Activated naive CD4-positive, alpha-beta T cell treated with anti-CD3 and anti-CD28 coated beads, Interleukin-2, amount 50 U/mL, for 24 hours (primary cell): ENCODE results near the gene HDAC2.
"Not testable (repeated sequence)": the region's sequence is repeated elsewhere in the genome, so short reads cannot be mapped to it uniquely, and the experiment has no call there.

Source experiments
- H3K27ac Mint-ChIP-seq: one replicate; pipeline ENCODE4 v1.8.0; 2021; ENCODE audit warnings: mild to moderate bottlenecking, mixed read lengths
- H3K27me3 Mint-ChIP-seq: one replicate; pipeline ENCODE4 v1.8.0; 2021; ENCODE audit warnings: mixed read lengths
- H3K36me3 Mint-ChIP-seq: one replicate; pipeline ENCODE4 v1.8.0; 2021; ENCODE audit warnings: mixed read lengths
- H3K4me1 Mint-ChIP-seq: one replicate; pipeline ENCODE4 v1.8.0; 2021; ENCODE audit warnings: mixed read lengths
- H3K4me3 Mint-ChIP-seq: one replicate; pipeline ENCODE4 v1.8.0; 2021; ENCODE audit warnings: mild to moderate bottlenecking, mixed read lengths
- H3K9me3 Mint-ChIP-seq: one replicate; pipeline ENCODE4 v1.8.0; 2021; ENCODE audit warnings: mixed read lengths

HDAC2 gene

DNA sequence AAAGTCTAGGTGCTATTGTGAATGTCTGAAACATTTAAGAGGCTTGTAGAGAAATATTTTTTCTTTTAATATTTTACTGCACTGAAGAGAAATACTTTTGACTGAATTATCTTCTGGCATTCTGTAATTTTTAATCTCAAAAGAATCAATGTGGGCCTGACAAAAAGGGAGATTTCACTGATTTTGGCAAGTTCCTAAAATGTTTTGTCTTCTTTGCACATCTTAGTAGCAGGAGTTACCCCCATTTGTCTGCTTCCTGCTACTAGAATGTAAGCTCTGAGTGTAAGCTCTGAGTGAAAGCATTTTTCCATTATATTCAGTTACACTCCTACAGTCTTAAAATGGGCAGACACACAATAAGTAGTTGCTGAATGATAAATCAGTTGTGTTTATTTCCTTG, 31.1 kb downstream of the HDAC2 start:
- H3K9me3 Mint-ChIP-seq = no peaks in the 10 kb centered on the region
- H3K36me3 Mint-ChIP-seq = peaks cover 15% of the 10 kb centered on the region
- H3K27me3 Mint-ChIP-seq = no peaks in the 10 kb centered on the region
- H3K4me1 Mint-ChIP-seq = peaks cover 4% of the 10 kb centered on the region
- H3K27ac Mint-ChIP-seq = peak overlapping the region; percentile 42
- H3K4me3 Mint-ChIP-seq = no peak overlapping the region

DNA sequence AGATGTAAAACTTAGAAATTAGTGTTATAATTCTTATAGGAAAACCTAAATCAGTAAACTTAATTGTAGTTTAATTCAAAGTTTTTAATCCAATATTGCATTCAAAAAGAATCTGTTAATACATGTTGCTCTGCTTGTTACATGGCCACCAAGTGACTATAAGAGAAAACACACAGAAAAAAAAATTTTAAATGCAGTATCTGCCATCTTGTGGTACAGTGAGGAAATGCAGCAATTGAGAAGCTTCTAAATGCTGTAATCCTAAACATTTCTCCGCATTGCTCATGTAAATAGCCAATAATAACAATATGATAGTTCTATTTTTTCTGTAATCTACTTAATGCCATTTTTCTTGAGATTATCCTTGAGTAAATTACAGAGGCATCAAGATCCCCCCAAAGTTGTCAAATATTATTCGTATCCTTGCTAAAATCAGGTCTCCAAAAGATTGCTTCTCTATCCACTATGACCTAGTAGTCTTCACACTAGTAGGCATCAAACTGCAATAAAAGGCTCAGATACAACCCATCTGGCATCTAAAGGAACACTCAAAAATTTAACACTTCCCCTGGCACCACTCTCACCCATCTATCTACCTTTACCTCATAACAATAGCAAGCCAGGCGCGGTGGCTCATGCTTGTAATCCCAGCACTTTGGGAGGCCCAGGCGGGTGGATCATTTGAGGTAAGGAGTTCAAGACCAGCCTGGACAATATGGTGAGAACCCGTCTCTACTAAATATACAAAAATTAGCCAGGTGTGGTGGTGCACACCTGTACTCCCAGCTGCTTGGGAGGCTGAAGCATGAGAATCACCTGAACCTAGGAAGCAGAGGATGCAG, 34.6 kb downstream of the HDAC2 start:
- Mint-ChIP-seq H3K36me3 (peaks cover 5% of the 10 kb centered on the region), H3K4me3 (no peak overlapping the region), H3K27me3 (no peaks in the 10 kb centered on the region), H3K4me1 (peaks cover 4% of the 10 kb centered on the region), H3K27ac (no peak overlapping the region), H3K9me3 (no peaks in the 10 kb centered on the region)

DNA sequence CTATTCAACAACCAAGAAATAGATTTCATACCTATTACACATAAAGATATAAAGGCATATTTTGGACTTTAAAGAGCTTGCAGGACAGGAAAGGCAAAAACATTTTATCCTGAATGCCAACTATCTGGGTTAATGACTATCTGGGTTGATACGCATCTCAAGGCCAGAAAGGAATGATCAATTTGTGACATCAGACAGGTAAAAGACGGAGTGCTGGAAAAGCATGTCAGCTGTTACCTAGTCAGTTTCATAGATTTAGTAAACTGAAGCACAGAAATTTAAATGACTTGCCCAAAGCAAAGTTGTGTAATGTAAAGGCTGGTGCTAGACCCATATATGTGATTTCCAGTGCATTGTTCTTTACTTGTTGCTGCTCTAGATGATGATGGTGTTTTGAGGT, 36.8 kb downstream of the HDAC2 start:
- H3K27ac Mint-ChIP-seq = no peak overlapping the region
- H3K36me3 Mint-ChIP-seq = peaks cover 13% of the 10 kb centered on the region
- H3K4me3 Mint-ChIP-seq = no peak overlapping the region
- H3K27me3 Mint-ChIP-seq = peaks cover 1% of the 10 kb centered on the region
- peaks cover 12% of the 10 kb centered on the region for H3K9me3 Mint-ChIP-seq
- peaks cover 4% of the 10 kb centered on the region for H3K4me1 Mint-ChIP-seq

DNA sequence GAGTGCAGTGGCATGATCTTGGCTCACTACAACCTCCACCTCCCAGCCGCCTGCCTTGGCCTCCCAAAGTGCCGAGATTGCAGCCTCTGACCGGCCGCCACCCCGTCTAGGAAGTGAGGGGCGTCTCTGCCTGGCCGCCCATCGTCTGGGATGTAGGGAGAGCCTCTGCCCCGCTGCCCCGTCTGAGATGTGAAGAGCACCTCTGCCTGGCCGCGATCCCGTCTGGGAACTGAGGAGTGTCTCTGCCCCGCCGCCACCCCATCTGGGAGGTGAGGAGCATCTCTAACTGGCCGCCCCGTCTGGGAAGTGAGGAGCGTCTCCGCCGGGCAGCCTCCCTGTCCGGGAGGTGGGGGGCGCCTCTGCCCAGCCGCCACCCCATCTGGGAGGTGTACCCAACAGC, 39.0 kb downstream of the HDAC2 start:
- peaks cover 15% of the 10 kb centered on the region for H3K9me3 Mint-ChIP-seq
- not testable (repeated sequence) for H3K4me3 Mint-ChIP-seq, H3K27ac Mint-ChIP-seq, H3K4me1 Mint-ChIP-seq, H3K36me3 Mint-ChIP-seq, H3K27me3 Mint-ChIP-seq

DNA sequence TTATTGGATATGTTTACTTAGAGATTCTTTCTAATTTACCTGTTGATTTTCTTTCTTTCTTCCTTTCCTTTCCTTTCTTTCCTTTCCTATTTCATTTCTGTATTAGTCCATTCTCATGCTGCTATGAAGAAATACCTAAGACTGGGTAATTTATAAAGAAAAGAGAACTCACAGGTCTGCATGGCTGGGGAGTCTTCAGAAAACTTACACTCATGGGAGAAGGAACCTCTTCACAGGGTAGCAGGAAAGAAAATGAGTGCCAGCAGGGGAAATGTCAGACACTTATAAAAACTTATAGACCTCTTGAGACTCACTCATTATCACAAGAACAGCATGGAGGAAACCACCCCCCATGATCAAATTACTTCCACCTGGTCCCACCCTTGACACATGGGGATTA, 40.8 kb downstream of the HDAC2 start:
- no peak overlapping the region for H3K27ac Mint-ChIP-seq
- peaks cover 23% of the 10 kb centered on the region for H3K9me3 Mint-ChIP-seq
- peaks cover 10% of the 10 kb centered on the region for H3K36me3 Mint-ChIP-seq

DNA sequence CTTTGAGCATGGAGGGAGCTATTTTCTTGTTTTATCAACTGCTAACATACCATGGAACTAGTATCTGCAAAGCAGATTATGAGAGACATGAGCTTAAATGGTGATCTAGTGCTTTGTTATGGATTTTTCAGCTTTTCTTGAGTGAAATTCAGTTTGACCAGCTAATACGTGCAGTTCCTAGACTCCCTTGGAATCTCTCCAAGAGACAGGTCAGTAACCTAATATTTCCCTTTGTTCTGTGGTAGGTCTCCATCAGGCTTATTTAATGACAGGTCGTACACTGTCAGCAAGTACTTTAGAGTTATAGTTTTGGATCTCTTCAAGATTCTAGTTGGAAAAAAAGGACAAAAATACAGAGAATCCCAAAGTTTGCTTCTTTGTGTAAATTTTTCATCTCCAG, 43.9 kb downstream of the HDAC2 start:
- Mint-ChIP-seq H3K9me3 (peaks cover 23% of the 10 kb centered on the region), H3K27me3 (peaks cover 9% of the 10 kb centered on the region), H3K4me1 (no peaks in the 10 kb centered on the region), H3K27ac (no peak overlapping the region), H3K36me3 (peaks cover 10% of the 10 kb centered on the region), H3K4me3 (no peak overlapping the region)

More for the DNA sequence above, 40.8 kb downstream of the HDAC2 start:
- H3K4me3 Mint-ChIP-seq = no peak overlapping the region
- H3K27me3 Mint-ChIP-seq = peaks cover 9% of the 10 kb centered on the region
- no peaks in the 10 kb centered on the region for H3K4me1 Mint-ChIP-seq

DNA sequence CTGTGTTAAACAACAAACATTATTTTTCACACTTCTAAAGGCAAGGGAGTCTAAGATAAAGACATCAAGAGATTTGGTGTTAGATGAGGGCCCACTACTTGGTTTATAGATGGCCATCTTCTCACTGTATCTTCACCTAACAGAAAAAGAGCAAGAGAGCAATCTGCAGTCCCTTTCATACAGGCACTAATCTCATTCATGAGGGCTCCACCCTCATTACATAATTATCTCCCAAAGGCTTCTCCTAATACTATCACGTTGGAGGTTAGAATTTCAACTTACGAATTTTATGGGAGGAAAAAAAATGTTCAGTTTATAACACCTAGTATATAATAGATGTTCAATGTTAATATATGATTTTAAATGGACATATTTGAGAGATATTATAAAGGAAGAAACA, 45.6 kb downstream of the HDAC2 start:
- Mint-ChIP-seq H3K27me3 (peaks cover 9% of the 10 kb centered on the region), H3K4me3 (no peak overlapping the region), H3K4me1 (peaks cover 11% of the 10 kb centered on the region), H3K36me3 (peaks cover 10% of the 10 kb centered on the region), H3K9me3 (peaks cover 23% of the 10 kb centered on the region), H3K27ac (no peak overlapping the region)

DNA sequence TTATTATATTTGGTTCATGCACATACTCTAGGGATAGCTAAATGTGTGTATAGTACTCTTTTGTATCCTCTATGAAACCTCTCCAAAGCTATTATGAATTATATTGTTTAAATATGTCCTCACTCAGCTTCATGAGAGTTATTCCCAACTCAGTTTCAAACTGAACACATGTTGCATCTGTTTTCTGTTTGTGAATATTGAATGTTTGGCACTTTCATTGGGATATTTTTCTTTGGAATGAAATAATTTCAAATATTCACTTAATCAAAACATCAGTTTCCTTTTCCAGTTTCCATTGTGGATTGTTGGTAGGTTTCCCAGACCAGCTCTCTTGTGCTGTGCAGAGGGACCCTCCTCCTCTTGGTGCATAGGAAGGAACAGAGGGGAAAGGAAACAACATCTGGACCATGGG, 46.6 kb downstream of the HDAC2 start:
- H3K4me3 Mint-ChIP-seq = no peak overlapping the region
- H3K36me3 Mint-ChIP-seq = peaks cover under 1% of the 10 kb centered on the region
- H3K27ac Mint-ChIP-seq = no peak overlapping the region
- H3K27me3 Mint-ChIP-seq = peaks cover 8% of the 10 kb centered on the region
- peaks cover 13% of the 10 kb centered on the region for H3K4me1 Mint-ChIP-seq
- peaks cover 14% of the 10 kb centered on the region for H3K9me3 Mint-ChIP-seq

DNA sequence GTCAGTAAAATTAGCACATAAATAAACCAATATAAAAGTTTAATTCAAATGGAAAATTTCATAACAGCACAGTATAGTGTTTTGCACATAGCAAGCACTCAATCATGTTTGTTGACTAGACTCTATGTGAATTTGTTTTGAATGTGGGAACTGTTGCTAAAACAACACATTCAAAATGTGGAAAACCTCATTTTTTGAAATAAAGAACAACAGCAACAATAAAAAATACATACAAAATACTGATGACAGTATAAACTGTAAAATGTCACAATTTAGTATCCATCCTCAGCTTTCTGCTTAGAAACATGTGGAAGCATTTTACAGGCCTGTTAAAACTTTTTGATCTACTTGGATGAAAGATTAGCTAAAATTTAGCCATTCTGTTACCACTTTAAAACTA, 47.4 kb downstream of the HDAC2 start:
- Mint-ChIP-seq H3K4me3 (no peak overlapping the region), H3K27me3 (peaks cover 6% of the 10 kb centered on the region), H3K9me3 (peaks cover 8% of the 10 kb centered on the region), H3K4me1 (peaks cover 13% of the 10 kb centered on the region), H3K27ac (no peak overlapping the region), H3K36me3 (no peaks in the 10 kb centered on the region)

DNA sequence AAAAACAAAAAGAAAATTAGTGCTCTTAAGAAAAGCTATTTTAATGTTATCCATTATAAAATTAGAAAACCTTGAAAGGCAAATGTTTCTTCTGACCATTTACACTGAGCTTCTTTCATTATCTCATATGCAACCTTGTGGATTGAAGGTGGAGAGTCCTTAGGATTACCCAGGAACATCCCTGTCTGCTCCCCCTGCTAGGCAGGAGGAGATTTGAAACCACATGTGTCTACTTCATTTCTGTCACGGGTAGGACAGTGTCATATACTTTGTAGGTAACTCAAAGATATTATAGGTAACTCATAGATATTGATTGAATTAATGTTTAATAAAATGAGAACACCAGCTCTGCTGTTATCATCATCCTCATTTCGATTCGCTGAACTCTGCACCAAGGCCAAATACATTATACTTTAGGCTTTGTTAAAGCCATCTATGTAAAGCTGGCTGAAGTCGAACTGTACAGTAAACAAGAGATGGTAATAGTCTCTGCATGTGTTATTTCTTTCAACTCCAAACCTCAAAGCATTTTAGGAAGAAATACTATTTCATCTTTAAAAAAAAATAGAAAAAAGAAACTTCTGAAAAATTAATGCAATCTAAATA, 49.5 kb downstream of the HDAC2 start:
- Mint-ChIP-seq H3K4me3 (no peak overlapping the region), H3K27ac (no peak overlapping the region), H3K36me3 (no peaks in the 10 kb centered on the region), H3K4me1 (peaks cover 13% of the 10 kb centered on the region), H3K9me3 (peaks cover 8% of the 10 kb centered on the region), H3K27me3 (peaks cover 5% of the 10 kb centered on the region)

DNA sequence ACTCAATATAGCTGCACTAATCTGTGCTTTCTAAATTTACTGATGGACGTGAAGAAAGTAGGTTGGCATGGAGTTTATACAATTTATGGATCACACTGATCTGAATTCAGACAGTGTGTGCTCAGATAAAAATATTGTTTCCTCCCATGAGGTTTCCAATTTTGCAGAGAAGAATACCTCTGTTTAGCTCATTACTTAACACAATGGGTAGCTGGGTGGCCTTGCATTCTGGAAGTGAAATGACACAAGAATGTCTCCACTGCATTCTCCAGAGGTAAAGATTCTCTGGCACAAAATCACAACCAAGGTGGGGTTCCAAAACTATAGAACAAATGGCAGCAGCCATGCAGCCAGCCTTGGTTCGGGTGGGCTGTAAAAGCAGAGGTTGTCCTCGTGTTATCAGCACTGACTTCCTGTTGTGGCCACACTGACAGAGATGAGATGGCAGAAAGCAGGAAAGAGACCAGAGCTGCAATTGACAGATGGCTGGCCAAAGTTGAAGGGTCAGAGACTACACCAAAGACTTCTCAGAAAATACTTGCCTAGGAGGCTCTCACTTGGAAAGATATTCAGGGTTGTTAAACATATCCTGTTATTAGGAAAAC, 50.2 kb downstream of the HDAC2 start:
- no peak overlapping the region for H3K4me3 Mint-ChIP-seq
- no peaks in the 10 kb centered on the region for H3K36me3 Mint-ChIP-seq
- peaks cover 13% of the 10 kb centered on the region for H3K4me1 Mint-ChIP-seq
- H3K27ac Mint-ChIP-seq = no peak overlapping the region
- H3K9me3 Mint-ChIP-seq = peaks cover 5% of the 10 kb centered on the region
- H3K27me3 Mint-ChIP-seq = peaks cover 4% of the 10 kb centered on the region

DNA sequence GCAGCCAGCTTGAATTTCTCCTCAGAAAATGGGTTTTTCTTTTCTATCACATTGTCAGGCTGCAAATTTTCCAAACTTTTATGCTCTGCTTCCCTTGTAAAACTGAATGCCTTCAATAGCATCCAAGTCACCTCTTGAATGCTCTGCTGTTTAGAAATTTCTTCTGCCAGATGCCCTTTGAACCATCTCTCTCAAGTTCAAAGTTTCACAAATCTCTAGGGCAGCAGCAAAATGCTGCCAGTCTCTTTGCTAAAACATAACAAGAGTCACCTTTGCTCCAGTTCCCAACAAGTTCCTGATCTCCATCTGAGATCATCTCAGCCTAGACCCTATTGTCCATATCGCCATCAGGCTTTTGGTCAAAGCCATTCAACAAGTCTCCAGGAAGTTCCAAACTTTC, 60.7 kb downstream of the HDAC2 start:
- H3K4me1 Mint-ChIP-seq = not testable (repeated sequence)

DNA sequence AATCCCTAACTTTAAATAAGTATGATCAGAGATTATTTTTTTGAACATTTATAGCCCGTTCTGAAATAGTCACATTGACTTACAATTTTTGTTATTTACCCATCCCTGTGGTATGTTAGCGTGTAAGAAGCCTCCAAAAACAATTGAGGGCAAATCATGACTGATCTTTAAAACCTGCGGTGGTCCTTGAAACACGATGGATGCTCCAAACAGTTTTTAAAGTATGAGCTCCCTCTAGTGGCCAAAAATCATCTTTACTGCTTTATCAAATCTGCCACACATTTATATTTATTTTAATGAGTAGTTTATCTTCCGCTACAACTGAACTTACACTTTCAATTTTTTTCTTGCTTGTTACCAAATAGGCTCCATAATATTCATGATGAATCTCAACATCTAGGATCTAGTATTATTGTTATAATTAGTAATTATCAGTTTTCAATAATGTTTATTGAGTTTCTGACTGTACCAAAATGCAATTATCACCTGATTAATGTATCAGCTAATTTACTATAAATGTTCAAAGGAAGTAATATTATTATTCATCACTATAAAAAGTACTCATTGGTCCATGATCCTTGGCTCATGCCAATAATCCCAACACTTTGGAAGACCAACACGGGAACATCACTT, 61.6 kb downstream of the HDAC2 start:
- Mint-ChIP-seq H3K9me3 (no peaks in the 10 kb centered on the region), H3K36me3 (no peaks in the 10 kb centered on the region), H3K27ac (no peak overlapping the region), H3K4me1 (no peaks in the 10 kb centered on the region), H3K27me3 (peaks cover 6% of the 10 kb centered on the region), H3K4me3 (no peak overlapping the region)

More for the DNA sequence above, 60.7 kb downstream of the HDAC2 start:
- H3K27me3 Mint-ChIP-seq, H3K36me3 Mint-ChIP-seq, H3K9me3 Mint-ChIP-seq, H3K4me3 Mint-ChIP-seq, H3K27ac Mint-ChIP-seq: not testable (repeated sequence)

DNA sequence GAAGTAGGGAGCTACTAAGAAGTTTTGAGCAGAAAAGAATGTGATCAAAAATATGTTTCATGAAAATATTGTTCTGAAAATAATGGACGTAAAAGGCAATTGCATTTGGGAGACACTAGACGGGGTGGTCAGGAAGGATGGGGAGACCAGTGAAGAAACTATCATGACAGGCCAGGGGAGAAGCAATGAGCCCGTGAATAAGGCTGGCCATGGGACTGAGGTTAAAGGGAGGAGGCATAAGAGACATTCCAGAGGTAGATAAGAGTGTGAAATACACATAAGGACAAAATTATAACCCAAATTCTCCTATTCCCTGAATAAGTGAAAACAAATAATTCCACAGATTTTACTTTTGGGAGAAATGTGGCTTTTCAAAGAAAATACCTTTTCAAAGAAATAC, 62.1 kb downstream of the HDAC2 start:
- no peak overlapping the region for H3K27ac Mint-ChIP-seq
- H3K36me3 Mint-ChIP-seq = no peaks in the 10 kb centered on the region
- H3K9me3 Mint-ChIP-seq = no peaks in the 10 kb centered on the region
- no peak overlapping the region for H3K4me3 Mint-ChIP-seq
- H3K4me1 Mint-ChIP-seq = no peaks in the 10 kb centered on the region
- peaks cover 6% of the 10 kb centered on the region for H3K27me3 Mint-ChIP-seq

DNA sequence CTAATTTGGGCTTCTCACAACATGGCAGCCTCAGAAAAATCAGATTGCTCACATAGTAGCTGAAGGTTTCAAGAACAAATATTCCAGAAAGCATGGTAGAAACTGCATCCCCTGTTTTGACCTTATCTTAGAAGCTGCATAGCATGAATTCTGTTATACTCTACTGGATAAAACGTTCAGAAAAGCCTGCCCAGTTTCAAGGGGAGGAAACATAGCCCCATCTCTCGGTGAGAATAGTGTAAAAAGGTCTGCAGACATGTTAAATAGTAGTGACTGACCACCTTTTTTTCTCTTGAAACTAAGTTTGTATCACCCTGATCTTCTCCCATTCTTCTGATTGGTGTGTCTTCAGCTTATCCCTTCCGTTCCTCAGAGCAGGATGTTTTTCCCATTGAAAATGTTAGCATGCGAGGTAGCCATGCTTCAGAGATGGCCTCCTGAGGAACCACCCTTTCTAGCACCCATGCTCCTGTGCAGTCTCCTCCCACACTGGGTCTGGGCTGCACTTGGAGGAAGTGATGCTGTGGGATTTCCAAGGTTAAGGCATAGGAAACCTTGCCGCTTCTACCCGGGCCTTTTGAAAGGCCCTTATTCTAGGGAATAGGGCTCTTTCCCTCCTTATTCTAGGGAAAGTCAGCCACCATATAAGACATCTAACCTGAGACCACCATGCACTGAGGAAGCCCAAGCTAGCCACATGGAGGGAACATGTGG, 63.7 kb downstream of the HDAC2 start:
- Mint-ChIP-seq H3K36me3 (no peaks in the 10 kb centered on the region), H3K27ac (no peak overlapping the region), H3K27me3 (peaks cover 6% of the 10 kb centered on the region), H3K4me1 (no peaks in the 10 kb centered on the region), H3K4me3 (no peak overlapping the region), H3K9me3 (no peaks in the 10 kb centered on the region)
